IMR-90 (cell line): ENCODE data around the gene CMTR1. TPM values are rescaled to one million over a fixed set of nuclear protein-coding genes. Genes with fewer than 3 reads are reported as not detected.

Source experiments
- ATAC-seq: fragments of 200-7000 bp; cut with Tn5 transposase; 2 replicates; pipeline ENCODE4 v1.9.1; 2020; ENCODE audit warnings: low read depth, mild to moderate bottlenecking, moderate library complexity
- BruUV-seq: library from RNA; stranded (reverse); fragments of 400-500 nt; replicated peaks from 2 replicates; lab custom pipeline; 2021; lab: Mats Ljungman, UMichigan
- CTCF ChIA-PET: fragments of 300-600 bp; formaldehyde crosslinking; extraction: SDS; loops from one replicate; lab custom pipeline; 2021; ENCODE audit warnings: antibody characterized with exemption; lab: Yijun Ruan, JAX
- POLR2A ChIA-PET: fragments of 300-600 bp; sonication (Branson Sonifier 250); formaldehyde crosslinking; loops from one replicate; lab custom pipeline; 2022; ENCODE audit warnings: antibody characterized with exemption; ENCODE audit not compliant: unreplicated experiment; lab: Charles Lee
- DNase-seq: peaks from one replicate; pipeline ENCODE4 v3.0.0; 2013
- H2AFZ ChIP-seq: replicated peaks from 2 replicates; pipeline ENCODE3; 2013; ENCODE audit warnings: low read length, mild to moderate bottlenecking; ENCODE audit not compliant: poor library complexity
- H2AK5ac ChIP-seq: 2 replicates; pipeline ENCODE4 v1.6.1; 2013; ENCODE audit warnings: low read depth, low read length, inconsistent platforms
- H2AK9ac ChIP-seq: replicated peaks from 2 replicates; pipeline ENCODE3; 2013; ENCODE audit warnings: mild to moderate bottlenecking, low read depth, low read length, moderate library complexity; ENCODE audit not compliant: poor library complexity
- H2BK120ac ChIP-seq: 2 replicates; pipeline ENCODE4 v1.6.1; 2013; ENCODE audit warnings: low read depth, low read length, inconsistent platforms
- H2BK15ac ChIP-seq: 3 replicates; pipeline ENCODE4 v1.6.1; 2013; ENCODE audit warnings: low read depth, low read length, inconsistent platforms
- H2BK20ac ChIP-seq: 2 replicates; pipeline ENCODE4 v1.6.1; 2013; ENCODE audit warnings: low read depth, mild to moderate bottlenecking, inconsistent platforms, low read length, moderate library complexity
- H2BK5ac ChIP-seq: 2 replicates; pipeline ENCODE4 v1.6.1; 2013; ENCODE audit warnings: mild to moderate bottlenecking, low read depth, low read length, inconsistent platforms; ENCODE audit not compliant: poor library complexity, severe bottlenecking
- H3K14ac ChIP-seq: replicated peaks from 2 replicates; pipeline ENCODE4 v1.6.1; 2013; ENCODE audit warnings: low read depth, low read length, inconsistent platforms
- H3K18ac ChIP-seq: 2 replicates; pipeline ENCODE4 v1.6.1; 2013; ENCODE audit warnings: low read depth, low read length, control low read depth
- H3K23ac ChIP-seq: 2 replicates; pipeline ENCODE4 v1.6.1; 2013; ENCODE audit warnings: low read depth, low read length, inconsistent platforms
- H3K27ac ChIP-seq: 2 replicates; pipeline ENCODE4 v1.5.1; 2013; ENCODE audit warnings: mild to moderate bottlenecking, control low read depth, low read length; ENCODE audit not compliant: insufficient read depth
- H3K27me3 ChIP-seq: 2 replicates; pipeline ENCODE4 v1.6.1; 2013; ENCODE audit warnings: low read length; ENCODE audit not compliant: control insufficient read depth, insufficient read depth
- H3K36me3 ChIP-seq: 2 replicates; pipeline ENCODE4 v1.6.1; 2013; ENCODE audit warnings: low read length, mixed read lengths; ENCODE audit not compliant: control insufficient read depth, insufficient read depth
- H3K4ac ChIP-seq: 2 replicates; pipeline ENCODE4 v1.6.1; 2013; ENCODE audit warnings: low read depth, low read length, inconsistent platforms
- H3K4me1 ChIP-seq: 2 replicates; pipeline ENCODE4 v1.6.1; 2013; ENCODE audit warnings: low read length, mixed read lengths; ENCODE audit not compliant: control insufficient read depth, insufficient read depth
- H3K4me2 ChIP-seq: 2 replicates; pipeline ENCODE4 v1.6.1; 2013; ENCODE audit warnings: low read depth, mild to moderate bottlenecking, control low read depth, low read length, moderate library complexity
- H3K4me3 ChIP-seq: 2 replicates; pipeline ENCODE4 v1.5.1; 2013; ENCODE audit warnings: low read depth, mild to moderate bottlenecking, control low read depth, low read length, moderate library complexity; ENCODE audit not compliant: insufficient read depth
- H3K56ac ChIP-seq: 2 replicates; pipeline ENCODE4 v1.6.1; 2013; ENCODE audit warnings: low read length, inconsistent platforms; ENCODE audit not compliant: insufficient read depth; ENCODE audit errors: extremely low read depth
- H3K79me1 ChIP-seq, 2 experiments: 2 replicates each; pipeline ENCODE4 v1.6.1; 2013; ENCODE audit warnings: low read length in 2 of 2, inconsistent platforms in 1 of 2, low read depth in 1 of 2
- H3K9ac ChIP-seq: 2 replicates; pipeline ENCODE4 v1.6.1; 2013; ENCODE audit warnings: low read depth, low read length, control low read depth
- H3K9me1 ChIP-seq: 2 replicates; pipeline ENCODE4 v1.6.1; 2013; ENCODE audit warnings: low read length, inconsistent platforms; ENCODE audit not compliant: insufficient read depth
- H3K9me3 ChIP-seq: 2 replicates; pipeline ENCODE4 v1.6.1; 2013; ENCODE audit warnings: low read length; ENCODE audit not compliant: control insufficient read depth, insufficient read depth
- H4K20me1 ChIP-seq: 2 replicates; pipeline ENCODE4 v1.6.1; 2013; ENCODE audit warnings: low read length, inconsistent platforms; ENCODE audit not compliant: insufficient read depth
- H4K5ac ChIP-seq: 2 replicates; pipeline ENCODE4 v1.6.1; 2013; ENCODE audit warnings: mild to moderate bottlenecking, low read depth, low read length, control low read depth
- H4K8ac ChIP-seq, 2 experiments: 2 replicates each; pipeline ENCODE4 v1.6.1; 2013; ENCODE audit warnings: low read depth in 2 of 2, low read length in 2 of 2, control low read depth in 1 of 2, inconsistent platforms in 1 of 2
- H4K91ac ChIP-seq: 2 replicates; pipeline ENCODE4 v1.6.1; 2013; ENCODE audit warnings: low read depth, low read length, inconsistent platforms; ENCODE audit not compliant: insufficient read depth
- CEBPB ChIP-seq: IDR thresholded peaks from 2 replicates; pipeline ENCODE4 v1.6.1; 2012; ENCODE audit warnings: low read depth, low read length, improper control_type of control experiment
- FOS ChIP-seq: fragments of 150-350 bp; IDR thresholded peaks from 2 replicates; pipeline ENCODE4 v1.6.1; 2016; ENCODE audit warnings: low read depth, low read length
- POLR2A ChIP-seq: IDR thresholded peaks from 2 replicates; pipeline ENCODE4 v1.6.1; 2012; ENCODE audit warnings: mild to moderate bottlenecking, low read depth, low read length
- RFX5 ChIP-seq: IDR thresholded peaks from 2 replicates; pipeline ENCODE4 v1.8.0; 2012; ENCODE audit warnings: low read depth, mild to moderate bottlenecking, low read length, moderate library complexity
- SMC3 ChIP-seq: fragments of 150-350 bp; IDR thresholded peaks from 2 replicates; pipeline ENCODE4 v1.6.1; 2016; ENCODE audit warnings: low read depth, mild to moderate bottlenecking, antibody characterized with exemption, low read length, moderate library complexity
- WGBS, 2 experiments: methylation state at CpG; one replicate each; pipeline versions ENCODE4 v1.1.5 to v1.1.7; 2013; ENCODE audit warnings: missing lambda C conversion rate in 2 of 2; ENCODE audit not compliant: insufficient read length in 1 of 2; ENCODE audit errors: extremely low coverage in 2 of 2; 5-methylcytosine and 5-hydroxymethylcytosine counted together
- dilution Hi-C: fragments of 300-500 bp; cut with HindIII; formaldehyde crosslinking; loops from one replicate; pipeline ENCODE4 v1.14.3; 2018; ENCODE audit warnings: low sequenced_read_pairs; ENCODE audit not compliant: unreplicated experiment
- in situ Hi-C: fragments of 300-500 bp; cut with MboI; formaldehyde crosslinking; loops from 3 replicates; pipeline ENCODE4 v1.14.3; 2019; ENCODE audit warnings: low sequenced_read_pairs, inconsistent platforms, mixed read lengths
- intact Hi-C: fragments of 100-400 bp; cut with micrococcal nuclease; formaldehyde crosslinking; loops from 2 replicates; pipeline ENCODE4 v1.10.0; 2022
- polyA plus RNA-seq, 3 experiments: library from polyadenylated mRNA; depleted of rRNA; stranded (reverse); fragments of >200 nt; gene quantifications; 2 replicates each; pipeline ENCODE4 v1.2.3, GENCODE V29; 2012; ENCODE audit warnings: low replicate concordance in 1 of 3
- total RNA-seq: library from RNA; depleted of rRNA; stranded (reverse); fragments of >200 nt; gene quantifications from 2 replicates; pipeline ENCODE4 v1.2.3, GENCODE V29; 2012
- TF ChIP-seq, protein P1 (sequence below): conservative IDR thresholded peaks from 2 replicates; pipeline ENCODE4 v1.5.1; 2012; ENCODE audit warnings: mild to moderate bottlenecking, low read depth, low read length, improper control_type of control experiment

Gene CMTR1
- total and polyA plus RNA-seq, 2 of the 4 experiments (the other 2 are of a cell fraction), result 22.6 to 30.1 TPM

DNA sequence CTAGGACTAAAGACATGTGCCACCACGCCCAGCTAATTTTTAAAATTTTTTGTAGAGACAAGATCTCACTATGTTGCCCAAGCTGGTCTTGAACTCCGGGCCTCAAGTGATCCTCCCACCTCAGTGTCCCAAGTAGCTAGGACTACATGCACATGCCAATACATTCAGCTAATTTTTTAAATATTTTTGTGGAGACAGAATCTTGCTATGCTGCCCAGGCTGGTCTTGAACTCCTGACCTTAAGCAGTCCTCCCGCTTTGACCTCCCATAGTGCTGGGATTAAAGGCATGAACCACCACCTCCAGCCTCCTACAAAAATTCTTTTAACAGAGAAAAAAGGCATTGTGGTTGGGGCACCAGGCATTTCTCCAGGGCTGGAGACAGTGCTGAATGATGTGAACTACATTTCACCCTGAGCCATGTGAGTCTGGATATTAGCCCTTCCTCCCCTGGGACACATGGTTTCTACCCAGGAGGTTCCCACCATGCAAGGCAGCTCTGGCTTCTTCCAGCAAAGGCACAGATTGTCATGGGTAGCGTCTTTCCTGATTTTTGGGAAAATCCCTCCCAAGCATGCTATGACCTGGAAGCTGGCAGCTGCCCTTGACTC, 36.3 kb upstream of the CMTR1 start:
- ChIA-PET POLR2A (no interaction called here), CTCF (no interaction called here)
- H3K27me3 ChIP-seq, result peaks cover 15% of the 10 kb centered on the region
- TF ChIP-seq SMC3, result no peak
- TF ChIP-seq FOS, result no peak
- TF ChIP-seq POLR2A, result no peak
- no peak for TF ChIP-seq CEBPB
- TF ChIP-seq, protein P1, sequence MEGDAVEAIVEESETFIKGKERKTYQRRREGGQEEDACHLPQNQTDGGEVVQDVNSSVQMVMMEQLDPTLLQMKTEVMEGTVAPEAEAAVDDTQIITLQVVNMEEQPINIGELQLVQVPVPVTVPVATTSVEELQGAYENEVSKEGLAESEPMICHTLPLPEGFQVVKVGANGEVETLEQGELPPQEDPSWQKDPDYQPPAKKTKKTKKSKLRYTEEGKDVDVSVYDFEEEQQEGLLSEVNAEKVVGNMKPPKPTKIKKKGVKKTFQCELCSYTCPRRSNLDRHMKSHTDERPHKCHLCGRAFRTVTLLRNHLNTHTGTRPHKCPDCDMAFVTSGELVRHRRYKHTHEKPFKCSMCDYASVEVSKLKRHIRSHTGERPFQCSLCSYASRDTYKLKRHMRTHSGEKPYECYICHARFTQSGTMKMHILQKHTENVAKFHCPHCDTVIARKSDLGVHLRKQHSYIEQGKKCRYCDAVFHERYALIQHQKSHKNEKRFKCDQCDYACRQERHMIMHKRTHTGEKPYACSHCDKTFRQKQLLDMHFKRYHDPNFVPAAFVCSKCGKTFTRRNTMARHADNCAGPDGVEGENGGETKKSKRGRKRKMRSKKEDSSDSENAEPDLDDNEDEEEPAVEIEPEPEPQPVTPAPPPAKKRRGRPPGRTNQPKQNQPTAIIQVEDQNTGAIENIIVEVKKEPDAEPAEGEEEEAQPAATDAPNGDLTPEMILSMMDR, result no peak
- no peak for TF ChIP-seq RFX5
- H3K4me1 ChIP-seq, result no peaks in the 10 kb centered on the region
- H4K20me1 ChIP-seq, result no peaks in the 10 kb centered on the region
- H3K9me1 ChIP-seq, result no peaks in the 10 kb centered on the region
- H4K91ac ChIP-seq, result no peak overlapping the region
- no peak overlapping the region for H4K5ac ChIP-seq
- no peak overlapping the region for H3K27ac ChIP-seq
- no peak overlapping the region for H3K56ac ChIP-seq
- peak overlapping the region; percentile 48 for H2AK9ac ChIP-seq
- H2BK5ac ChIP-seq, result no peak overlapping the region
- H3K9ac ChIP-seq, result no peak overlapping the region
- dilution Hi-C loops, result no loop called here
- no peaks in the 10 kb centered on the region for H3K9me3 ChIP-seq
- ATAC-seq (no peak), DNase-seq (no peak)
- intact Hi-C loops, result no loop called here
- H3K14ac ChIP-seq, result no peak overlapping the region
- no peak overlapping the region for H3K23ac ChIP-seq
- no peak overlapping the region for H3K4me3 ChIP-seq
- H3K79me1 ChIP-seq, result no peaks in the 10 kb centered on the region
- no peak overlapping the region for H2AFZ ChIP-seq
- no peak overlapping the region for H3K4ac ChIP-seq
- WGBS, 2 experiments, result 80% methylated on average over 1 of the region's 4 CpGs; no CpG with 5 or more reads in 1 of the 2 experiments
- H2AK5ac ChIP-seq, result no peak overlapping the region
- H3K4me2 ChIP-seq, result no peak overlapping the region
- H2BK120ac ChIP-seq, result no peak overlapping the region
- peaks cover 7% of the 10 kb centered on the region for H3K36me3 ChIP-seq
- no peak overlapping the region for H2BK15ac ChIP-seq
- BruUV-seq, result no TSS peak
- no peak overlapping the region for H2BK20ac ChIP-seq
- no peak overlapping the region for H3K18ac ChIP-seq
- no peak overlapping the region for H4K8ac ChIP-seq
- in situ Hi-C loops, result no loop called here
